Uterus (tissue), 4 donors: Measurements from ENCODE around the gene IGF1R. TPM values are rescaled to one million over a fixed set of nuclear protein-coding genes. Genes with fewer than 3 reads are reported as not detected.
"Not testable (repeated sequence)": the region's sequence is repeated elsewhere in the genome, so short reads cannot be mapped to it uniquely, and the experiment has no call there.

Experiments
- DNase-seq, 2 donors: peaks; one replicate each; pipeline ENCODE4 v3.0.0-alpha.2; 2019 to 2020
- H3K27ac ChIP-seq, 2 donors: fragments of 200-600 bp; sonication (generic); 1 replicate in 1 of 2; 2 replicates in 1 of 2; pipeline ENCODE4 v1.5.1; 2016 to 2018
- H3K27me3 ChIP-seq, 2 donors: fragments of 200-600 bp; sonication (generic); one replicate each; pipeline ENCODE4 v1.5.1; 2018 to 2019; ENCODE audit warnings: control low read depth in 1 of 2
- H3K36me3 ChIP-seq, 2 donors: fragments of 200-600 bp; sonication (generic); one replicate each; pipeline ENCODE4 v1.5.1; 2019; ENCODE audit warnings: control low read depth in 1 of 2
- H3K4me1 ChIP-seq, 2 donors: fragments of 200-600 bp; sonication (generic); one replicate each; pipeline ENCODE4 v1.5.1; 2018 to 2019; ENCODE audit warnings: control low read depth in 1 of 2
- H3K4me3 ChIP-seq, 2 donors: fragments of 200-600 bp; sonication (generic); 1 replicate in 1 of 2; 2 replicates in 1 of 2; pipeline ENCODE4 v1.5.1; 2018 to 2019; ENCODE audit warnings: mild to moderate bottlenecking in 1 of 2
- H3K9me3 ChIP-seq, 2 donors: fragments of 200-600 bp; sonication (generic); one replicate each; pipeline ENCODE4 v1.5.1; 2019; ENCODE audit warnings: control low read depth in 1 of 2
- POLR2A ChIP-seq, 2 donors: fragments of 450-650 bp; IDR thresholded peaks; one replicate each; pipeline ENCODE4 v1.6.1; 2016; ENCODE audit warnings: antibody characterized with exemption in 2 of 2, mild to moderate bottlenecking in 1 of 2, moderate library complexity in 1 of 2
- intact Hi-C: fragments of 100-400 bp; cut with DNase I; formaldehyde crosslinking; loops from one replicate; pipeline ENCODE4 v1.15.1; 2023; ENCODE audit warnings: low total_unique reads
- total RNA-seq, 4 donors: library from RNA; depleted of rRNA in 3 of 4; stranded (reverse); fragments of >200 nt in 3 of 4; gene quantifications; one replicate each; pipeline versions ENCODE4 v1.1.0 to v1.2.4, GENCODE V29; 2014 to 2023
- TF ChIP-seq, protein P1 (sequence below), 4 experiments: fragments of 200-600 bp in 2 of 4; fragments of 450-650 bp in 2 of 4; sonication (generic) in 2 of 4; IDR thresholded peaks; one replicate each; pipeline ENCODE4 v1.5.1; 2016 to 2019; ENCODE audit warnings: antibody characterized with exemption in 4 of 4, mild to moderate bottlenecking in 2 of 4, moderate library complexity in 1 of 4
- donor health status: DM: yes; HTN: yes; CAD: no.

The IGF1R gene
- total RNA-seq, 4 donors from 2014 or later: 30.0 to 95.2 (median 57.5) TPM

GRCh38 chr15:98617328-98617980, 30.9 kb upstream of the IGF1R start:
- DNase-seq: no peak
- TF ChIP-seq, protein P1, sequence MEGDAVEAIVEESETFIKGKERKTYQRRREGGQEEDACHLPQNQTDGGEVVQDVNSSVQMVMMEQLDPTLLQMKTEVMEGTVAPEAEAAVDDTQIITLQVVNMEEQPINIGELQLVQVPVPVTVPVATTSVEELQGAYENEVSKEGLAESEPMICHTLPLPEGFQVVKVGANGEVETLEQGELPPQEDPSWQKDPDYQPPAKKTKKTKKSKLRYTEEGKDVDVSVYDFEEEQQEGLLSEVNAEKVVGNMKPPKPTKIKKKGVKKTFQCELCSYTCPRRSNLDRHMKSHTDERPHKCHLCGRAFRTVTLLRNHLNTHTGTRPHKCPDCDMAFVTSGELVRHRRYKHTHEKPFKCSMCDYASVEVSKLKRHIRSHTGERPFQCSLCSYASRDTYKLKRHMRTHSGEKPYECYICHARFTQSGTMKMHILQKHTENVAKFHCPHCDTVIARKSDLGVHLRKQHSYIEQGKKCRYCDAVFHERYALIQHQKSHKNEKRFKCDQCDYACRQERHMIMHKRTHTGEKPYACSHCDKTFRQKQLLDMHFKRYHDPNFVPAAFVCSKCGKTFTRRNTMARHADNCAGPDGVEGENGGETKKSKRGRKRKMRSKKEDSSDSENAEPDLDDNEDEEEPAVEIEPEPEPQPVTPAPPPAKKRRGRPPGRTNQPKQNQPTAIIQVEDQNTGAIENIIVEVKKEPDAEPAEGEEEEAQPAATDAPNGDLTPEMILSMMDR (IDR thresholded peaks at IDR 0.05): no peak
- no peak for TF ChIP-seq POLR2A (IDR thresholded peaks at IDR 0.05)

DNA sequence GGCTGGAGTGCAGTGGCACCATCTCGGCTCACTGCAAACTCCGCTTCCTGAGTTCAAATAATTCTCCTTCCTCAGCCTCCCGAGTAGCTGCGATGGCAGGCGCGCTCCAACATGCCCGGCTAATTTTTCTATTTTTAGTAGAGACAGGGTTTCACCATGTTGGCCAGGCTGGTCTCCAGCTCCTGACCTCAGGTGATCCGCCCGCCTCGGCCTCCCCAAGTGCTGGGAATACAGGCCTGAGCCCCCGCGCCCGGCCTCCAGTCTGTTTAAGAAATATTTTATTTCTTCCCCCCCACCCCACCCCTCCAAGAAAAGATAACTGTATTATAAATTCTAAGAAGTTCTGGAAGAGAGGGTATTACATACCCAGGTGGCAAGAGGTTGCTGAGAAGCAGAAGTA, 29.8 kb upstream of the IGF1R start:
- H3K4me1 ChIP-seq, H3K36me3 ChIP-seq, H3K27ac ChIP-seq, H3K9me3 ChIP-seq, intact Hi-C loops, DNase-seq, H3K4me3 ChIP-seq: not testable (repeated sequence)
- peaks cover 13 to 35% of the 10 kb centered on the region in 2 donors for H3K27me3 ChIP-seq

More at GRCh38 chr15:98617328-98617980, 30.9 kb upstream of the IGF1R start:
- intact Hi-C loops: no loop called here
- Histone ChIP-seq H3K9me3 (no peaks in the 10 kb centered on the region), H3K4me1 (no peaks in the 10 kb centered on the region), H3K27me3 (peaks cover 11 to 24% of the 10 kb centered on the region in 2 donors), H3K36me3 (no peaks in the 10 kb centered on the region), H3K27ac (no peak overlapping the region), H3K4me3 (no peak overlapping the region)

DNA sequence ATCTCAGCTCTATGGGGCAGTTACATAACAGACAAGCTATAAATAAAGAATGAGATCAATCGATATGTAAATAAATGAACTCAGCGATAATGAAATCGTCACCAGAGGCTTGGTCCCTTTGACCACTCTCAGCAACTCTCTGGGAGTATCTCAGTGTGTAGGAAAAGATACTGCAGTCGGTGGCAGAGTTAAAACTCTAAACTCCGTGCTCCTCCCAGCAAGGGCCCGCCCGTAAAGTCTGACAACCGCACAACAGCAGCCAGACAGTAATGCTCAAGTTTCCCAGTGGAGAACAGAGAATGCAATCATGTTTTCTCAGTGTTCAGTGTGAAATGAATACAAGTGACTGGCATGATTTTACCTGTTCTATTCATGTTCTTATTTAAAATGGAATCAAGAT, 28.3 kb upstream of the IGF1R start:
- TF ChIP-seq, protein P1 (IDR thresholded peaks at IDR 0.05): no peak
- TF ChIP-seq POLR2A (IDR thresholded peaks at IDR 0.05): no peak
- Histone ChIP-seq H3K4me1 (no peaks in the 10 kb centered on the region), H3K27me3 (peaks cover 13 to 47% of the 10 kb centered on the region in 2 donors), H3K36me3 (no peaks in the 10 kb centered on the region), H3K4me3 (no peak overlapping the region), H3K27ac (no peak overlapping the region), H3K9me3 (no peaks in the 10 kb centered on the region)
- intact Hi-C loops: no loop called here
- DNase-seq: no peak

GRCh38 chr15:98621021-98621420, 27.3 kb upstream of the IGF1R start:
- Histone ChIP-seq H3K4me3 (no peak overlapping the region), H3K27me3 (peaks cover 13 to 47% of the 10 kb centered on the region in 2 donors), H3K9me3 (no peaks in the 10 kb centered on the region), H3K27ac (no peak overlapping the region), H3K36me3 (no peaks in the 10 kb centered on the region), H3K4me1 (no peaks in the 10 kb centered on the region)
- no peak for TF ChIP-seq POLR2A (IDR thresholded peaks at IDR 0.05)
- TF ChIP-seq, protein P1 (IDR thresholded peaks at IDR 0.05): no peak
- intact Hi-C loops: no loop called here
- DNase-seq: no peak

- DNase-seq: no peak
- TF ChIP-seq POLR2A (IDR thresholded peaks at IDR 0.05): no peak
- TF ChIP-seq, protein P1 (IDR thresholded peaks at IDR 0.05): no peak
Observed at GRCh38 chr15:98625614-98626013, 22.7 kb upstream of the IGF1R start.

More at GRCh38 chr15:98625614-98626013, 22.7 kb upstream of the IGF1R start:
- intact Hi-C loops: no loop called here
- Histone ChIP-seq H3K4me3 (no peak overlapping the region), H3K4me1 (no peaks in the 10 kb centered on the region), H3K27me3 (peaks cover 13 to 45% of the 10 kb centered on the region in 2 donors), H3K27ac (no peak overlapping the region), H3K9me3 (no peaks in the 10 kb centered on the region), H3K36me3 (no peaks in the 10 kb centered on the region)
